Sigmoid colon (tissue), 4 donors: ENCODE results near the gene SLC17A2.

Source experiments
- CTCF ChIP-seq, 4 experiments: fragments of 450-650 bp in 3 of 4; fragments of 200-600 bp in 1 of 4; IDR thresholded peaks; one replicate each; pipeline ENCODE4 v1.5.1; 2016 to 2019; ENCODE audit warnings: antibody characterized with exemption in 4 of 4, mild to moderate bottlenecking in 3 of 4, moderate library complexity in 2 of 4
- POLR2A ChIP-seq, 2 donors: fragments of 450-650 bp; IDR thresholded peaks; one replicate each; pipeline ENCODE4 v1.6.1; 2016; ENCODE audit warnings: antibody characterized with exemption in 2 of 2, mild to moderate bottlenecking in 2 of 2, moderate library complexity in 2 of 2
- POLR2AphosphoS5 ChIP-seq, 4 donors: sonication (generic); formaldehyde crosslinking; IDR thresholded peaks; one replicate each; pipeline ENCODE4 v1.6.1; 2017; ENCODE audit warnings: antibody characterized with exemption in 4 of 4

DNA sequence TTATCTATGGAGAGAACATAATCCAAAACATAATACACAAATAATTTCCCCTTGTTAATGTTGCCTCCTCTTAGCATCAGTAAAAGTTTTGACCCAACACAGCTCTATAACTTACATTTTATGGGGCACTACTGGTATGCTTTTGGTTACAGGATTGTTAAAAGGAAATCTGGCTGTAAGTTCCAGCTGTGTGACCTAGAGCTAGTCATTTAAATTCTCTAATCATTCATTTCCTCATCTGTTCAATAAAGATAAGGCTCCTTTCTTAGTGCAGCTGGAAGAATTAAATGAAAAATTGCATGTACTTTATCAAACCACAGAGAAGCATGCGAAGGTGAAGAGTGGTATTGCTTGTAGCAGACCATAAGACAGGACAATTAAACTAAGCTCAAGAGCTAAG, 4.6 kb downstream of the SLC17A2 start:
- TF ChIP-seq POLR2AphosphoS5 (IDR thresholded peaks at IDR 0.05) (no peak), CTCF (IDR thresholded peaks at IDR 0.05) (no peak), POLR2A (IDR thresholded peaks at IDR 0.05) (no peak)
